GM19468 (cell line): Measurements from ENCODE around the gene RHOU.

Source experiments
- ATAC-seq: cut with Tn5 transposase; IDR thresholded peaks from one replicate; pipeline ENCODE4 v1.9.1; 2021; ENCODE audit warnings: mild to moderate bottlenecking, moderate library complexity, moderate number of reproducible peaks; ENCODE audit not compliant: unreplicated experiment; ENCODE audit errors: extremely low read depth

The RHOU gene

GRCh38 chr1:228735871-228736586 is 750 bp downstream of the RHOU start:
- no peak for ATAC-seq

- ATAC-seq = no peak
Observed at GRCh38 chr1:228736844-228737445, 1.7 kb downstream of the RHOU start.

DNA sequence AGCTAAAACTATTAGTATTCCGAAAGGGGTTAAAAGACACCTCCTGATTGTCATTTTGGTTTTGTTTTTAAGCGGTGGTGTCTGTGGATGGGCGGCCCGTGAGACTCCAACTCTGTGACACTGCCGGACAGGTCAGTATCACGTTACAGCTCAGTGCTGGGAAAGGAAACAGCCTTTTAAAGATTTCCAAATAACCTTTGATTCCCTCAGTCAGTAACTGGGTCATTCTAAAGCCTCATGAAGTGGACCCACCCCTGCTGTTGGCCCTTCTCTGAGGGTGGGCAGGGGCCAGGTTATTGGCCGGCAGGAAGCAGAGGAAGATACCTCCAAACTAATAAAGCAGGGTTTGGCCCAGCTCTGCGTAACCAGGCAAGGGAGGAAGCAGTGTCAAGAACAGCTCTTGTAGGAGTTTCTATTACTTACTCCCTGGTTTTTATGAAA is 2.3 kb downstream of the RHOU start:
- no peak for ATAC-seq

DNA sequence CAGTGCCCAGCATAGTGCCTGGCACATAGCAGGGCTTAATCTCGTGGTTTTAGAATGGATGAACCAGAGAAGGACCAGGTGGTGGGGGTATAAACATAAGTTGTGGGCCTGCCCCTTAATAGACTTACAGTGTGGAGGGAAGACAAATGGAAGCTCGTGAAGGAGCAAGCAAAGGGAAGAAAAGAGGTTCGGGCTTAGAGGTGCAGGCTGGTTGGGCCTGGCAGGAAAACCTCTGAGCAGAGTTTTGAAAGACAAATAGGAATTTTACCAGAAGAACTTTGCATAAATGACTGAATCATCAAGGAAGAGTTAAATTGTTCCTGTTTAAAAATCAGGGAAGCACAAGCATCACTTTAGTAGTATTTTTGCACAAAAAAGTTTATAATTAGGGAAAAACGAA is 4.5 kb downstream of the RHOU start:
- no peak for ATAC-seq

DNA sequence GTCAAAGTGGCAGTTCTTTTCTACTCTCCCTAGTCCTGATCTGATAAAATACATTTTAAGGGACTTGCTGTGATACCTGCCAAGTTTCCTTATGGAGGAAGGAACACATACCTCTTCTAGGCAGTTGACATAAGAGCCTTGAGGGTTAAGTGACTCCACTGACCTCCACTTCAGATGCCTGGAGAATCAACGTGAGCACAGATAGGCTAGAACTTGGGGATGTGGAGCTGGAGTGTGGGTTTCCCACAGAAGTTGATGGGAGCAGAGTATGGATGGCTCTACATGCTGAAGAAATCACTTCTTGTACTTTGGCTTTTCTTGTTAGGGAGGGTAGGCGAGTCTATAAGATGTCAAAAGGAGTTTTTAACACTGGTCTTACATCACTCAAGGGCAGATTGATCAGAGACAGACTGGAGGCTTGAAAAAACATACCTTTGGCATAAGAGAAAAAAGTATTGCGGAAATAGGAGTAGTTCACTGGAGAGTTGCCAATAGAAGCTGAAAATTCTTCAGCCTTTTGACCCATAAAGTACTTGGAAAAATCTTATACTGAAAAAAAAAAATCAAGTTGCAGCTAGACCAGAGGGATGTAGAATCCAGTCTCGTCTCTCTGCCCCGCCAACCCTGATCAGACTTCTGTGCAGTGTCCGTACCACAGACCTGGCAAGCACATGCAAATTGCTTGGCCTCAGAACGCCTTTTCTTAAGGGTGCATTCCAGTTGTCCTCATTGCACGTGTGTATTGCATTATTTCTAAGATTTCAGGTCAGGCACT is 5.5 kb downstream of the RHOU start:
- ATAC-seq = no peak

GRCh38 chr1:228742281-228742860 is 7.1 kb downstream of the RHOU start:
- ATAC-seq = no peak

- no peak for ATAC-seq
Observed at GRCh38 chr1:228743405-228743804, 8.1 kb downstream of the RHOU start.

GRCh38 chr1:228744356-228744755 is 9.1 kb downstream of the RHOU start:
- ATAC-seq = no peak

DNA sequence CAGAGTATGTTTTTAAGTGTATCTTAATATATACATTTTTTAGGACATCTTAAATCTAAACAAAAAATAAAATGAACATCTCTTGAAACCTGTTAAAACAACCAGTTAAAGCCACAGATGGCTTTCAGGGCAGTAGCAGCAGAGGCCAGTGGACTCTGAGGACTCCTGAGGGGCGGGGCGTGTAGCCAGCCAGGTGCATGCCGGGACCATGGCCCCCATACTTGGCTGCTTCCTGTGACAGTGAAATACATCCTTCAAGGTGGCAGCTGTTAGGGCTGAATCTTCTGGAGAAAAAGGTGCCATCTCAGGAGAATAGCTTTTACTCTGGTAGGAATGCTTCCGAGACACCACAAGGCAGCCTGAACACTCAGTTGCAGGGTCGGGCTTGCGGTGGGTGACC is 9.6 kb downstream of the RHOU start:
- ATAC-seq = no peak

- ATAC-seq = no peak
Observed at GRCh38 chr1:228745497-228745896, 10.2 kb downstream of the RHOU start.

DNA sequence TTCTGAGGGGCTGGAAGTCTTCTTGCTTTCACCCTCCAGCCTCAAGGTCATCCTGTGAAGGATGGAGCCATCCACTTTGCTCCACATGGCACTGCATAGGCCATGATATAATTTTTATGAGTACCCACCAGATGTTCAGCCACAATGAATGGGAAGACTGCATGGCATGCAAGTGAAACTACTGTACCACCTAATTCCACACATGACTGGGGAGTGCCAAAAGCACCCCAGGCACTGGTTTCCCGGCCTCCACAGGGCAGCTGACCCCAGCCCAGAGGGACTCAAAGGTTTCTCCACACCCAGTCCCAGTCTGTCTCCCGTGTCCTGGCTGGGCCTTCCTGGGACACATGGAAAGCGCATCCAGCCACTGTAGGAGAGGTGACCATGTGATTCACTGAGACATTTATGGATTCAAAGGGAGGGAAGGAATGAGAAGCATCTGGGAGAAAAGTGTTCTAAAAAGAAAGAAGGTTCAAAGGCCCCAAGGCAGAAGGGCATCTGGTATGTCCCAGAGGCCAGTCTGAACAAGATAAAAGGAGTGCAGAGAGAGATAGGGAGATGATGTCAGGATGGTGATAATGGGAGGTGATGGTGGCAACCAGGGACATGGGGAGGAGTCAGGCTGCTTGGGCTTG is 12.1 kb downstream of the RHOU start:
- no peak for ATAC-seq

DNA sequence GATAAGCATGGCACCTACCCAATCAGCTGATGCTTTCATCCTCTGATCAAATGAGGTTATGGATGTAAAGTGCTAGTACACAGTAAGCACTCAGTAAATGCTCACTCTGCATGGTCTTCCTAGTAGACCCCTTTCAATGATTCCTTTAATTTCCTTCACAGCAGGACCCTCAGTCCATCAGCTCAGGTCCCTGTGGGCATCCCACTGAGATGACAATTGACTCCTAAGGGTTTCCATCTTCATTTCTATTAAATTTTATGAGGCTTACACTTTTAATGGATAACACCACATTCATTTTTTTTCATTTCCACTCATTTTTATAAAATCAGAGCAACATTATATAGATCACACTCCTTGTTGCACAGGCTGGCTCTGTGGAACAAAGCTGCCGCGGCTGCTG is 12.8 kb downstream of the RHOU start:
- no peak for ATAC-seq

- no peak for ATAC-seq
Observed at GRCh38 chr1:228748431-228748830, 13.2 kb downstream of the RHOU start.

DNA sequence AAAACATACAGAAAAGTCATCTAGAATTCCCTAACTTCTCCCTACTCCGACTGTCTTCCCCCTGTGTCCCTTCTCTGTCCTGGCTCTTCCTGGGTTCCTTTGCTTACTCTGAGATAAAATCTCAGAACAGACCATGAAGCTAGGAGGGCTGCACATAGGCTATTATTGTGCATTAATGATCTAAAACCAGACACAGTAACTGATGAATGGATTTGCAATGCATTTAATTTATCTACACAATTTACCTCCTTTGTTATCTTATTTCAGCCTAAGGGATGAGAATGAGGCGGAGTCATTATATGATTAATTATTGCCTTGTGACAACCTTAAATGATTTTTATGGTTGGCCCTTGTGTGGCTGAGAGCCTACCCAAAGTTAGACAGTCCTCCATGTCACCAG is 14.5 kb downstream of the RHOU start:
- no peak for ATAC-seq

- ATAC-seq = no peak
Observed at GRCh38 chr1:228750915-228751314, 15.6 kb downstream of the RHOU start.

- ATAC-seq = no peak
Observed at GRCh38 chr1:228751360-228752098, 16.2 kb downstream of the RHOU start.

GRCh38 chr1:228752258-228752657 is 17.0 kb downstream of the RHOU start:
- ATAC-seq = no peak

DNA sequence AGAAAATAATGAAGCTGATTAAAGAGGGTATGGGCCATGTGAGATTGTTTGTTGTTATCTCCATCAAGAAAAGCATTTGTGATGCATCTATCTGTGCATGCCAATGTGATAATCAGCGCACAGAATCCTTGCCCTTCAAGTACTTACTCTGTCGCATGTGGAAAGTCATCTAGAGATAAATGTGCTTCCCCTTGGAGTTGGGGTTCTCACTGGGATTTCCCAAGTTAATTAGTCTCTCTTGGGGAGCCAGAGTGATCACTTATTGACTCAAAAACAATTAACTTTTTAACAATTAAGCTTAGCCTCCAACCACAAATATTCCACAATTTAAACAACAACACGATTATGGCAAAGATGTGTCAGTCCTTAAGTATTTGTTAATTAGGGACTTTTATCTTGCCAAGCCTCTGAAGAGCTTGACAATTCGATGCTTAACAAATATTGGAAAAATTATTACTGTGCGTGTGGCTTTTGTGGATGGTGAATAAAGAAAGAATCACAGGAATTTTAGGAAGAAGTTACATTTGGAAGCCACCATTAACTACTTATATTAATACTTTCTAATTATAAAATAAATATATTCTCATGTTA is 17.5 kb downstream of the RHOU start:
- ATAC-seq = no peak

- ATAC-seq = no peak
Observed at GRCh38 chr1:228753287-228753686, 18.0 kb downstream of the RHOU start.
